OCI-LY7 (cell line): ENCODE data around the gene RAB8B. TPM values are rescaled to one million over a fixed set of nuclear protein-coding genes. Genes with fewer than 3 reads are reported as not detected.

Experiments used
- BruUV-seq: library from RNA; stranded (reverse); fragments of 400-500 nt; replicated peaks from 2 replicates; lab custom pipeline; 2021; lab: Mats Ljungman, UMichigan
- CTCF ChIA-PET: fragments of 300-600 bp; sonication (Branson Sonifier 250); formaldehyde crosslinking; loops from one replicate; lab custom pipeline; 2022; ENCODE audit warnings: antibody characterized with exemption; ENCODE audit not compliant: unreplicated experiment; lab: Charles Lee
- POLR2A ChIA-PET: fragments of 300-600 bp; sonication (Branson Sonifier 250); formaldehyde crosslinking; loops from one replicate; lab custom pipeline; 2022; ENCODE audit warnings: antibody characterized with exemption; lab: Charles Lee
- DNase-seq: peaks from one replicate; pipeline ENCODE4 v3.0.0-alpha.2; 2015; ENCODE audit warnings: low spot score
- H2AFZ ChIP-seq: fragments of 200-600 bp; sonication (generic), shearing (Covaris generic); 2 replicates; pipeline ENCODE4 v1.6.1; 2014; ENCODE audit warnings: mild to moderate bottlenecking, antibody characterized with exemption, low read length, moderate library complexity
- H3K27ac ChIP-seq: fragments of 200-600 bp; sonication (generic); 2 replicates; pipeline ENCODE4 v1.5.1; 2014; ENCODE audit warnings: mixed run types, low read depth, mild to moderate bottlenecking, moderate library complexity, low read length, inconsistent platforms; ENCODE audit not compliant: poor library complexity, severe bottlenecking
- H3K36me3 ChIP-seq: fragments of 200-600 bp; sonication (generic); 2 replicates; pipeline ENCODE4 v1.6.1; 2014; ENCODE audit warnings: mild to moderate bottlenecking, antibody characterized with exemption, low read length, moderate library complexity, mixed read lengths; ENCODE audit not compliant: insufficient read depth
- H3K4me1 ChIP-seq: fragments of 200-600 bp; sonication (generic); 2 replicates; pipeline ENCODE4 v1.5.1; 2014; ENCODE audit warnings: mild to moderate bottlenecking, low read length; ENCODE audit not compliant: insufficient read depth, poor library complexity, severe bottlenecking
- H3K4me2 ChIP-seq: fragments of 200-600 bp; sonication (generic); 2 replicates; pipeline ENCODE4 v1.6.1; 2014; ENCODE audit warnings: mild to moderate bottlenecking, low read length
- H3K4me3 ChIP-seq: fragments of 200-600 bp; sonication (generic); 2 replicates; pipeline ENCODE4 v1.5.1; 2014; ENCODE audit warnings: mild to moderate bottlenecking, low read depth, low read length; ENCODE audit not compliant: poor library complexity, severe bottlenecking
- H3K79me2 ChIP-seq: fragments of 200-600 bp; sonication (generic); 2 replicates; pipeline ENCODE4 v1.6.1; 2016; ENCODE audit warnings: low read depth, mild to moderate bottlenecking, low read length, moderate library complexity, mixed read lengths; ENCODE audit not compliant: insufficient read depth
- H3K9me2 ChIP-seq: fragments of 200-600 bp; sonication (generic); 2 replicates; pipeline ENCODE4 v1.6.1; 2016; ENCODE audit warnings: mild to moderate bottlenecking, low read length, mixed read lengths; ENCODE audit not compliant: insufficient read depth
- H3K9me3 ChIP-seq: fragments of 200-600 bp; sonication (generic); 2 replicates; pipeline ENCODE4 v1.6.1; 2014; ENCODE audit warnings: mild to moderate bottlenecking, mixed run types, low read length, mixed read lengths
- H4K20me1 ChIP-seq: fragments of 200-600 bp; sonication (generic); 2 replicates; pipeline ENCODE4 v1.6.1; 2014; ENCODE audit warnings: mild to moderate bottlenecking, antibody characterized with exemption, low read length, moderate library complexity, mixed read lengths; ENCODE audit not compliant: insufficient read depth
- EZH2phosphoT487 ChIP-seq: fragments of 200-600 bp; sonication (generic); IDR thresholded peaks from 2 replicates; pipeline ENCODE4 v1.6.1; 2018; ENCODE audit warnings: low read depth, borderline replicate concordance, mild to moderate bottlenecking, mixed run types, antibody characterized with exemption, low read length, moderate library complexity, mixed read lengths
- intact Hi-C: fragments of 100-400 bp; cut with micrococcal nuclease; formaldehyde crosslinking; loops from one replicate; pipeline ENCODE4 v1.10.0; 2022; ENCODE audit not compliant: unreplicated experiment
- total RNA-seq, 2 experiments: library from RNA; depleted of rRNA in 1 of 2; stranded (reverse); fragments of >200 nt in 1 of 2; shearing (Covaris generic) in 1 of 2; gene quantifications; 2 replicates each; pipeline ENCODE4 v1.2.3, GENCODE V29; 2014 to 2022
- TF ChIP-seq, protein P1 (sequence below): fragments of 200-600 bp; sonication (generic); conservative IDR thresholded peaks from 2 replicates; pipeline ENCODE4 v1.5.1; 2014; ENCODE audit warnings: mild to moderate bottlenecking, antibody characterized with exemption, low read length, moderate library complexity, mixed read lengths

The RAB8B gene
- total RNA-seq, 2 experiments from 2014 or later, result 4.9 to 18.6 TPM

DNA sequence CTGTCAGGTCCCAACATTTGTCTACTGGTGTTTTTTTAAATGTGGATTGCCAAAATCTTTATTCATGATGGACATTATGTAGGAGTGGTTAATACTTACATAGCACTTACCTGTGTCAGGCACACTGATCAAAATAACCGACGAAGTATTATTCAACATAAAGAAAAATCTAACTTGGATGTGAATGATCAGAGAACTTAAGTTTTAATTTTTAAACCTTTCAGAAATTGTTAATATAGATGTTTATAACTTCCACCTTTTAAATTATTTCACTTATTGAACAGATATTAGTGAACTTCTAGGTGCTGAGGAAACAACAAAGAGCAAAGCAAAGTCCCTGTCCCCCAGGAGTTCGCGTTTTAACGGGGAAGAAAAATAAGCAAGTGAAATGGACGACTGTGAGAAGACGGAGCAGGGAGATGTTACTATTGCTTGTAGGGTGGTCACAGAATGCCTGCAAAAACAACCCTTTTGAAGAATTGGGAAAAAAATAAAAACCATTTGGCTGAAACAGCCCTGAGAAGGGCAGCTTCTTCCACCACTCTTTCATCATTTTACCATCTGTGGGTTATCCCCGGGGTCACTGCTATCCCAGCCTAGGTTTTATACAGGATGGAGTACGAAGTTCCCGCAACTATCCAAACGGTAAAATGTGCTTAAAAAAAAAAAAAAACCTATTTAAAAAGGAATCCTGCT lies 87.1 kb downstream of the RAB8B start:
- intact Hi-C loops, result loop anchor here (2.0 to 5.0 kb wide), 4 partner anchors 86 to 229 kb away; partner anchors contain the start of genes LACTB and RPS27L
- Histone ChIP-seq H2AFZ (peak overlapping the region; percentile 93), H3K4me2 (peak overlapping the region; percentile 82), H3K9me3 (no peaks in the 10 kb centered on the region), H3K27ac (peak overlapping the region; percentile 4), H3K4me1 (peaks cover 12% of the 10 kb centered on the region), H3K4me3 (peak overlapping the region; percentile 68), H4K20me1 (no peaks in the 10 kb centered on the region), H3K9me2 (no peaks in the 10 kb centered on the region), H3K36me3 (peaks cover 6% of the 10 kb centered on the region; the same call in 1 of the 2 replicates), H3K79me2 (no peaks in the 10 kb centered on the region)
- ChIA-PET POLR2A (interaction anchor here (0.7 to 2.4 kb wide), 5 partner anchors 10 to 119 kb away, joined by 3 to 8 read pairs (median 5); partner anchors contain the start of gene RPS27L), CTCF (interaction anchor here (1.4 kb wide), 1 partner anchor 12 kb away, joined by 4 read pairs; no protein-coding TSS in a partner anchor)
- no peak for TF ChIP-seq EZH2phosphoT487
- TF ChIP-seq, protein P1, sequence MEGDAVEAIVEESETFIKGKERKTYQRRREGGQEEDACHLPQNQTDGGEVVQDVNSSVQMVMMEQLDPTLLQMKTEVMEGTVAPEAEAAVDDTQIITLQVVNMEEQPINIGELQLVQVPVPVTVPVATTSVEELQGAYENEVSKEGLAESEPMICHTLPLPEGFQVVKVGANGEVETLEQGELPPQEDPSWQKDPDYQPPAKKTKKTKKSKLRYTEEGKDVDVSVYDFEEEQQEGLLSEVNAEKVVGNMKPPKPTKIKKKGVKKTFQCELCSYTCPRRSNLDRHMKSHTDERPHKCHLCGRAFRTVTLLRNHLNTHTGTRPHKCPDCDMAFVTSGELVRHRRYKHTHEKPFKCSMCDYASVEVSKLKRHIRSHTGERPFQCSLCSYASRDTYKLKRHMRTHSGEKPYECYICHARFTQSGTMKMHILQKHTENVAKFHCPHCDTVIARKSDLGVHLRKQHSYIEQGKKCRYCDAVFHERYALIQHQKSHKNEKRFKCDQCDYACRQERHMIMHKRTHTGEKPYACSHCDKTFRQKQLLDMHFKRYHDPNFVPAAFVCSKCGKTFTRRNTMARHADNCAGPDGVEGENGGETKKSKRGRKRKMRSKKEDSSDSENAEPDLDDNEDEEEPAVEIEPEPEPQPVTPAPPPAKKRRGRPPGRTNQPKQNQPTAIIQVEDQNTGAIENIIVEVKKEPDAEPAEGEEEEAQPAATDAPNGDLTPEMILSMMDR, result no peak
- TSS peak; percentile 69 for BruUV-seq
- DNase-seq, result no peak

DNA sequence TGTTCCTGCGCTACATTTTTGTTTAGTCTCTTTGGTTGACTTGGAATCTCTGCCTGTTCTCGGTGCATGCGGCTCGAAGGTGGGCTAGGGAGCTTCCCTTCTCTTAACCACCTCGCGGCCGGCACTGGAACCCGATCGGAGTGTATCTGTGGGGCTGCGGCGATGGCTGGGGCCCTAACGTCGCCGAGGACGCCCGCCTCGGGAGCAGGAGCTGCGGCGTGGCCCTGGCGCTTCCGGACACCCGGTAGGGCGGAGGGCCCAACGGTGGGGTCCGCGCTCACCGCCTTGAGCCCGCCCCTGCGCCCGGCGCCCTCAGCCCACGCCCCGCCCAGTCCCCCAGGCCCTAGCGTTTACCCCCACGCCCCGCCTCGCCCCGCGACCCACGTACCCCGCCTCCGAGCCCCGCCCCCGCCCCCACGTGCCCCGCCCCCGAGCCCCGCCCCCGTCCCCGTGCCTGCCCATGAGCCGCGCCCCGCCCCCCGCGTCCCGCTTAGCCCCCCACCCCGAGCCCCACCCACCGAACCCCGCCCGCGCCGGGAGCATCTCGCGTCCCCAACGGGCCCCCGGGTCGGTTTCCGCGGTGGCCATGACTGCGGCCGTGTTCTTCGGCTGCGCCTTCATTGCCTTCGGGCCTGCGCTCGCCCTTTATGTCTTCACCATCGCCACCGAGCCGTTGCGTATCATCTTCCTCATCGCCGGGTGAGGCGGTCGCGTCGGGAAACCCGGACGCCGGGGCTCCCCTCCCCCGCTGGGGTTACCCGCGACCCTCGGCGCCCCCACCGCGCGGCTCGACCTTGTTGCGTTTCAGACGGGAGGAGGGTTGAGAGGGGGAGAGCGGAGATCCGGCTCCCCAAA lies 87.9 kb downstream of the RAB8B start, which contains the start of gene APH1B:
Gene APH1B, plus strand, starts transcription at position 568 of the 855 bp plus-strand sequence. Its CDS starts 19 bp downstream, at position 587.
- Histone ChIP-seq H3K4me3 (peak within 1 kb of the TSS; percentile 81), H3K36me3 (peaks cover 6% of the 10 kb centered on the region; the same call in 1 of the 2 replicates), H3K9me2 (no peaks in the 10 kb centered on the region), H3K4me1 (peaks cover 12% of the 10 kb centered on the region), H3K4me2 (peak within 1 kb of the TSS; percentile 82), H3K27ac (peak within 1 kb of the TSS; percentile 4), H4K20me1 (no peaks in the 10 kb centered on the region), H3K79me2 (no peaks in the 10 kb centered on the region), H2AFZ (peak within 1 kb of the TSS; percentile 93), H3K9me3 (no peaks in the 10 kb centered on the region)
- ChIA-PET POLR2A (interaction anchor here (0.7 to 2.4 kb wide), 6 partner anchors 11 to 120 kb away, joined by 3 to 11 read pairs (median 6); partner anchors contain the start of gene RPS27L), CTCF (interaction anchor here (1.4 kb wide), 1 partner anchor 12 kb away, joined by 4 read pairs; no protein-coding TSS in a partner anchor)
- TF ChIP-seq EZH2phosphoT487, result no peak
- TF ChIP-seq, protein P1, result no peak
- no TSS peak for BruUV-seq
- peak; percentile 85 for DNase-seq
- intact Hi-C loops, result loop anchor here (2.0 to 5.0 kb wide), 4 partner anchors 86 to 230 kb away; partner anchors contain the start of genes LACTB and RPS27L
